NCI-H187 treated with DMSO at 0.1 percent for 48 hours (cell line): ENCODE results near the gene IL1R1.

Source experiments
- DNase-seq: peaks from one replicate; lab custom pipeline; 2025; lab: John Stamatoyannopoulos, UW

The IL1R1 gene

GRCh38 chr2:102204638-102205037, 62.1 kb downstream of the IL1R1 start:
- no peak for DNase-seq

- DNase-seq = no peak
These were observed 64.3 kb downstream of the IL1R1 start for GRCh38 chr2:102206666-102207341.

GRCh38 chr2:102208774-102209173, 66.2 kb downstream of the IL1R1 start:
- no peak for DNase-seq

GRCh38 chr2:102209474-102209873, 66.9 kb downstream of the IL1R1 start:
- no peak for DNase-seq

- DNase-seq = no peak
These were observed 74.5 kb downstream of the IL1R1 start for GRCh38 chr2:102217032-102217431.

GRCh38 chr2:102224824-102225739, 82.5 kb downstream of the IL1R1 start:
- DNase-seq = no peak

- no peak for DNase-seq
These were observed 83.6 kb downstream of the IL1R1 start for GRCh38 chr2:102226171-102226570.

- DNase-seq = no peak
These were observed 84.3 kb downstream of the IL1R1 start for GRCh38 chr2:102226612-102227391.

- no peak for DNase-seq
These were observed 86.7 kb downstream of the IL1R1 start for GRCh38 chr2:102229141-102229769.
